Astrocyte (in vitro differentiated cells and primary cell): Measurements from ENCODE around the gene MGST3. TPM values are rescaled to one million over a fixed set of nuclear protein-coding genes. Genes with fewer than 3 reads are reported as not detected.

Source experiments
- DNase-seq: peaks from one replicate; pipeline ENCODE4 v3.0.0-alpha.2; 2010; ENCODE audit warnings: low read depth
- FAIRE-seq: peaks from 2 replicates; lab custom pipeline; 2011; peaks lifted over from hg19 to GRCh38; lab: Jason Lieb, UNC
- H2AFZ ChIP-seq: 2 replicates; pipeline ENCODE4 v1.6.0; 2012; ENCODE audit warnings: low read depth, low read length, inconsistent platforms
- H3K27ac ChIP-seq: 2 replicates; pipeline ENCODE4 v1.5.1; 2011; ENCODE audit warnings: low read depth, low read length, inconsistent platforms
- H3K27me3 ChIP-seq: 2 replicates; pipeline ENCODE4 v1.6.0; 2011; ENCODE audit warnings: low read length, inconsistent platforms; ENCODE audit not compliant: insufficient read depth
- H3K36me3 ChIP-seq: 2 replicates; pipeline ENCODE4 v1.5.1; 2011; ENCODE audit warnings: low read length, inconsistent platforms; ENCODE audit not compliant: insufficient read depth
- H3K4me1 ChIP-seq: 2 replicates; pipeline ENCODE4 v1.5.1; 2011; ENCODE audit warnings: low read length, inconsistent platforms; ENCODE audit not compliant: insufficient read depth
- H3K4me2 ChIP-seq: 2 replicates; pipeline ENCODE4 v1.6.0; 2012; ENCODE audit warnings: low read length, inconsistent platforms
- H3K4me3 ChIP-seq: 2 replicates; pipeline ENCODE4 v1.5.1; 2011; ENCODE audit warnings: low read depth, mild to moderate bottlenecking, low read length, inconsistent platforms; ENCODE audit not compliant: insufficient read depth
- H3K79me2 ChIP-seq: 2 replicates; pipeline ENCODE4 v1.6.0; 2012; ENCODE audit warnings: mild to moderate bottlenecking, low read length, inconsistent platforms; ENCODE audit not compliant: insufficient read depth
- H3K9ac ChIP-seq: 2 replicates; pipeline ENCODE4 v1.6.0; 2012; ENCODE audit warnings: mild to moderate bottlenecking, low read length, inconsistent platforms
- H3K9me3 ChIP-seq: 2 replicates; pipeline ENCODE4 v1.5.1; 2012; ENCODE audit warnings: low read depth, mild to moderate bottlenecking, low read length, inconsistent platforms; ENCODE audit not compliant: insufficient read depth
- H4K20me1 ChIP-seq: 2 replicates; pipeline ENCODE4 v1.6.0; 2012; ENCODE audit warnings: low read length, inconsistent platforms; ENCODE audit not compliant: insufficient read depth
- H3K27ac Mint-ChIP-seq: one replicate; pipeline ENCODE4 v1.8.0; 2021; ENCODE audit warnings: mild to moderate bottlenecking, mixed read lengths; ENCODE audit not compliant: unreplicated experiment
- H3K27me3 Mint-ChIP-seq: one replicate; pipeline ENCODE4 v1.8.0; 2021; ENCODE audit warnings: low read depth, mixed read lengths; ENCODE audit not compliant: unreplicated experiment
- H3K36me3 Mint-ChIP-seq: one replicate; pipeline ENCODE4 v1.8.0; 2021; ENCODE audit warnings: low read depth, mixed read lengths; ENCODE audit not compliant: unreplicated experiment
- H3K4me1 Mint-ChIP-seq: one replicate; pipeline ENCODE4 v1.8.0; 2021; ENCODE audit warnings: low read depth, mixed read lengths; ENCODE audit not compliant: unreplicated experiment
- H3K4me3 Mint-ChIP-seq: one replicate; pipeline ENCODE4 v1.8.0; 2021; ENCODE audit warnings: mild to moderate bottlenecking, moderate library complexity, mixed read lengths; ENCODE audit not compliant: unreplicated experiment
- H3K9me3 Mint-ChIP-seq: one replicate; pipeline ENCODE4 v1.8.0; 2021; ENCODE audit warnings: mild to moderate bottlenecking, mixed read lengths; ENCODE audit not compliant: unreplicated experiment
- EZH2 ChIP-seq: IDR thresholded peaks from 2 replicates; pipeline ENCODE4 v1.6.1; 2012; ENCODE audit warnings: mild to moderate bottlenecking, low read length, inconsistent platforms; ENCODE audit not compliant: insufficient read depth
- total RNA-seq: library from RNA; stranded (reverse); gene quantifications from 2 replicates; pipeline ENCODE4 v1.2.1, GENCODE V29; 2021
- TF ChIP-seq, protein P1 (sequence below): IDR thresholded peaks from 2 replicates; pipeline ENCODE4 v1.5.1; 2011; ENCODE audit warnings: low read depth, mild to moderate bottlenecking, inconsistent platforms, low read length, moderate library complexity; ENCODE audit not compliant: insufficient read depth

Gene MGST3
- total RNA-seq, 1 donor from 2014 or later: 210 TPM

DNA sequence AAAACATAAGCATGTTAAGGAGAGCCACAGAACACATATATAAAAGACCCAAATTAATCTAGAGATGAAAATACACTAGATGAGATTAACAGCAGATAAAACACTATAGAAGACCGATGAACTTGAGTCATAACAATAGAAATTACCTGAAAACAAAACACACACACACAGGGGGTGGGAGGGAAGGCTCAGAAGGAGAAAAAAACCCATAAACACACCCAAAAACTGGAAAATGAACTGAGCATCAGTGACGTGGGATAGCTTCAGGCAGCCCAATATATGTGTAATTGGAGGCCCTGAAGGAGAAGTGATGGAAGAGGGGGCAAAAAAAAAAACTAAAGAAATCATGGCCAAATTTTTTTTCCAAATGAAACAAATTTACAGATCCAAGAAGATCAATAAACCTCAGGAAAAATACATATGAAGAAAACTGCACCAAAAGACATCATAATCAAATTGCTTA, 56.0 kb downstream of the MGST3 start:
- Histone ChIP-seq H3K4me1 (no peaks in the 10 kb centered on the region), H3K9ac (no peak overlapping the region), H3K36me3 (peaks cover 13% of the 10 kb centered on the region), H2AFZ (no peak overlapping the region), H3K4me3 (no peak overlapping the region), H3K27ac (no peak overlapping the region), H4K20me1 (peaks cover 41% of the 10 kb centered on the region), H3K9me3 (no peaks in the 10 kb centered on the region), H3K4me2 (no peak overlapping the region), H3K27me3 (no peaks in the 10 kb centered on the region), H3K79me2 (peaks cover 93% of the 10 kb centered on the region)
- no peak for FAIRE-seq
- Mint-ChIP-seq H3K9me3 (peaks cover 5% of the 10 kb centered on the region), H3K4me1 (no peaks in the 10 kb centered on the region), H3K4me3 (no peak overlapping the region), H3K27ac (no peak overlapping the region), H3K36me3 (peaks cover 31% of the 10 kb centered on the region), H3K27me3 (no peaks in the 10 kb centered on the region)
- TF ChIP-seq, protein P1, sequence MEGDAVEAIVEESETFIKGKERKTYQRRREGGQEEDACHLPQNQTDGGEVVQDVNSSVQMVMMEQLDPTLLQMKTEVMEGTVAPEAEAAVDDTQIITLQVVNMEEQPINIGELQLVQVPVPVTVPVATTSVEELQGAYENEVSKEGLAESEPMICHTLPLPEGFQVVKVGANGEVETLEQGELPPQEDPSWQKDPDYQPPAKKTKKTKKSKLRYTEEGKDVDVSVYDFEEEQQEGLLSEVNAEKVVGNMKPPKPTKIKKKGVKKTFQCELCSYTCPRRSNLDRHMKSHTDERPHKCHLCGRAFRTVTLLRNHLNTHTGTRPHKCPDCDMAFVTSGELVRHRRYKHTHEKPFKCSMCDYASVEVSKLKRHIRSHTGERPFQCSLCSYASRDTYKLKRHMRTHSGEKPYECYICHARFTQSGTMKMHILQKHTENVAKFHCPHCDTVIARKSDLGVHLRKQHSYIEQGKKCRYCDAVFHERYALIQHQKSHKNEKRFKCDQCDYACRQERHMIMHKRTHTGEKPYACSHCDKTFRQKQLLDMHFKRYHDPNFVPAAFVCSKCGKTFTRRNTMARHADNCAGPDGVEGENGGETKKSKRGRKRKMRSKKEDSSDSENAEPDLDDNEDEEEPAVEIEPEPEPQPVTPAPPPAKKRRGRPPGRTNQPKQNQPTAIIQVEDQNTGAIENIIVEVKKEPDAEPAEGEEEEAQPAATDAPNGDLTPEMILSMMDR: no peak
- TF ChIP-seq EZH2: no peak
- DNase-seq: no peak

DNA sequence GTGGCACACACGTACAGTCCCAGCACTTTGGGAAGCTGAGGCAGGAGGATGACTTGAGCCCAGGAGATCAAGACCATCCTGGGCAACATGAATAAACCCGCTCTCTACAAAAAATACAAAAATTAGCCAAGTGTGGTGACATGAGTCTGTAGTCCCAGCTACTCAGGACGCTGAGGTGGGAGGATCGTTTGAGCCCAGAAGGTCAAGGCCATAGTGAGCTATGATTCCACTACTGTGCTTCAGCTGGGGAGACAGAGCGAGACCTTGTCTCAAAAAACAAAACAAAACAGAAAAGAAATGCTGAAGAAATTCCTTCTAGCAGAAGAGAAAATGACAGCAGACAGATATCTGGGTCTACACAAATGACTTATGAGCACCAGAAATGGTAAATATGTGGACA, 57.0 kb downstream of the MGST3 start:
- Histone ChIP-seq H3K4me1 (no peaks in the 10 kb centered on the region), H3K27ac (no peak overlapping the region), H3K27me3 (no peaks in the 10 kb centered on the region), H3K4me2 (no peak overlapping the region), H3K36me3 (peaks cover 3% of the 10 kb centered on the region), H3K9me3 (no peaks in the 10 kb centered on the region), H4K20me1 (peaks cover 37% of the 10 kb centered on the region), H3K79me2 (peaks cover 84% of the 10 kb centered on the region), H3K4me3 (no peak overlapping the region), H3K9ac (no peak overlapping the region), H2AFZ (no peak overlapping the region)
- Mint-ChIP-seq H3K27ac (no peak overlapping the region), H3K36me3 (peaks cover 35% of the 10 kb centered on the region), H3K9me3 (peaks cover 5% of the 10 kb centered on the region), H3K27me3 (no peaks in the 10 kb centered on the region), H3K4me3 (no peak overlapping the region), H3K4me1 (no peaks in the 10 kb centered on the region)
- TF ChIP-seq, protein P1: no peak
- TF ChIP-seq EZH2: no peak
- DNase-seq (no peak), FAIRE-seq (no peak)

- FAIRE-seq: no peak
- Mint-ChIP-seq H3K9me3 (no peaks in the 10 kb centered on the region), H3K27ac (no peak overlapping the region), H3K4me3 (no peak overlapping the region), H3K4me1 (peaks cover 3% of the 10 kb centered on the region), H3K27me3 (no peaks in the 10 kb centered on the region), H3K36me3 (peaks cover 19% of the 10 kb centered on the region)
- Histone ChIP-seq H4K20me1 (peaks cover 26% of the 10 kb centered on the region), H3K4me2 (no peak overlapping the region), H3K4me1 (peaks cover 18% of the 10 kb centered on the region), H3K36me3 (peaks cover 2% of the 10 kb centered on the region), H3K27me3 (no peaks in the 10 kb centered on the region), H3K27ac (no peak overlapping the region), H3K79me2 (peaks cover 56% of the 10 kb centered on the region), H3K9ac (no peak overlapping the region), H3K4me3 (no peak overlapping the region), H3K9me3 (no peaks in the 10 kb centered on the region), H2AFZ (no peak overlapping the region)
- TF ChIP-seq, protein P1: no peak
- no peak for DNase-seq
These were observed 64.0 kb downstream of the MGST3 start for GRCh38 chr1:165695031-165695430.
